GM21528 (cell line): ENCODE data around the gene STRBP.

Experiments
- ATAC-seq: cut with Tn5 transposase; IDR thresholded peaks from one replicate; pipeline ENCODE4 v1.9.1; 2021; ENCODE audit warnings: mild to moderate bottlenecking, moderate library complexity; ENCODE audit not compliant: unreplicated experiment, low FRiP score

The STRBP gene

DNA sequence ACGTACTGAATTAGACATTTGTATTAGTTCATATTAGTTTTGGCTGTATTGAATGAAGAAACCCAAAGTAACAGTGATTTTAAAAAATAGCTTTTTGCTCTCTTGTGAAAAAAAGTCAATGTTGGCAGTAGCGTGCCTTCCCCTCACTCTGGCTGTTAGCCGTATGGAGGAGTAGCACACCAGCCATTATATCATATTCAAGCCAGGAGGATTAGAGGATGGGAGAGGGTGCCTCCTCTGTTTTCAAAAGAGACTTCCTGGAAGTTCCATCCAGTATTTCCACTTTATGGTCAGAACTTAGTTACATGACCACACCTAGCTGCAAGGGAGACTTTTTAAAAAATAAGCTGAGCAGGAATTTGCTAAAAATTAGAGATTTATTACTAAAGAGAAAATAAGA lies 193.8 kb downstream of the STRBP start:
- ATAC-seq: no peak

DNA sequence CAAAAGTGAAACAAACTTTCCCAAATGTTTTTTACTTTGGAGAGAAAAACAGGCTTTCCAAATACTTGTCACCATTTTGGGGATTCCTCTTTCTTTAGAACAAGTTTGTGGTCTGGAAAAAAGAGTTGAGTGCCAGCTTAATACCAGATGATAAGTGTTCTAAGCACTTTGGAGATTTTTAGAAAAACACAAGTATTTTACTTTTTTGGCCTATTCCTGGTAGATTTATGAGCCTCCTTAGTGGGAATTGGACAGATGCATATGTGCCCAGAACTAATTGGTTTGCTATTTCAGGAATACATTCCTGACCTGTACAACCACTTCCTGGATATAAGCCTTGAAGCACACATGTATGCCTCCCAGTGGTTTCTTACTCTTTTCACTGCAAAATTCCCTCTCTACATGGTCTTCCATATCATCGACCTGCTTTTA lies 194.4 kb downstream of the STRBP start:
- no peak for ATAC-seq

DNA sequence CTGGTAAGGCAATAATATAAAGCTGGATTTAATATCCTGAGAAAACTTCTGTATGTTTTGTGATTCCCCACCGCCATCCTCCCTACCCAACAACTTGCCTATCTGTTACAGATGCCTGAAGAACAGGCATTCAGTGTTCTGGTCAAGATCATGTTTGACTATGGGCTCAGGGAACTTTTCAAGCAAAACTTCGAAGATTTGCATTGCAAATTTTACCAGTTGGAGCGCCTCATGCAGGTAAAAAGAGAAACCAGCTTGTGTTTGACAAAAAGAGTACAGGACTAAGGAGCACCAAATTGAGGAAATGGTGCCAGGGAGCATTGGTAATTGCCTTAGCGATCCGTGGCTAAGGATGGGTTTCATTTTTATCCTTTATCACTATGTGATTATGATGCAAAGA lies 194.9 kb downstream of the STRBP start:
- ATAC-seq: no peak

DNA sequence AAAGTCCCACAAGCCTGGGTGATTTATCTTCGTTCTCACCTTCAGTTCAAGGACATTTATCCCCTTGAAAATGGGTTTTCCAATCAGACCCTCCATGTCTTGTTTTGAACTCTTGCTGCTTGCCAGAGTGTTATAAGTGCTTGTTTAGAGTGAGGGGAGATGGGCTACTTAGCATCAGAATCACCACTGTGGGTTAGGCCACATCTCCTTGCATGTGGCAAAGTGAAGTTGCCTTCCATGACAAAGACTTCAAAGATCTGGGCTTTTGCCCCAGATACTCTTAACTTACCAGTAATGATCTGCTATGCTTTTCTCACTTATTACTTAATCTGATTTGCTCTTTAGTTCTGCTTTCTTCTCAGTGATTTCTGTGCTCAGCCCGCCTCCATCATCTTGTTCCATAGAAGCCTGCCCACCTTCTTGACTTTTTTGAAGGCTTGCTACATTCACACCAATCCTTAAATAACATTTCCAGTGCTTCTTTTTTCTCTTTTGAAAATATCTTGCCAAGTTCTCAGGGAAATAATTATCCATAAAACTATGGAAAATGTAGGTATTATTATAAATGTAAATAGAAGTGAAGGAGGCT lies 195.9 kb downstream of the STRBP start:
- no peak for ATAC-seq
